H1 (cell line): ENCODE results near the gene PLXND1. TPM values are rescaled to one million over a fixed set of nuclear protein-coding genes. Genes with fewer than 3 reads are reported as not detected.

ENCODE experiments used
- BCL11A ChIP-seq, 2 experiments: IDR thresholded peaks; one replicate each; pipeline ENCODE4 v1.6.1; 2011; ENCODE audit warnings: low read depth in 2 of 2, low read length in 2 of 2, mild to moderate bottlenecking in 2 of 2
- CTCF ChIP-seq, 3 experiments: IDR thresholded peaks; 1 replicate in 2 of 3; 2 replicates in 1 of 3; pipeline versions ENCODE4 v1.5.1 to v1.6.1; 2011; ENCODE audit warnings: low read length in 3 of 3, mild to moderate bottlenecking in 3 of 3, inconsistent platforms in 2 of 3, low read depth in 1 of 3, moderate library complexity in 1 of 3; ENCODE audit not compliant: insufficient read depth in 1 of 3; ENCODE audit errors: control extremely low read depth in 1 of 3
- PHF8 ChIP-seq: fragments of 200-600 bp; sonication (generic); conservative IDR thresholded peaks from 2 replicates; pipeline ENCODE4 v1.7.1; 2012; ENCODE audit warnings: low read depth, mild to moderate bottlenecking, inconsistent platforms, low read length, moderate library complexity
- SP1 ChIP-seq: IDR thresholded peaks from 2 replicates; pipeline ENCODE4 v1.6.1; 2011; ENCODE audit warnings: low read depth, low read length
- SUZ12 ChIP-seq: fragments of 200-600 bp; sonication (generic); IDR thresholded peaks from 2 replicates; pipeline ENCODE4 v1.6.1; 2012; ENCODE audit warnings: mild to moderate bottlenecking, inconsistent platforms, low read length, moderate library complexity, mixed read lengths
- polyA plus RNA-seq, 7 experiments: library from polyadenylated mRNA; depleted of rRNA in 3 of 7; stranded (reverse) in 5 of 7; unstranded in 2 of 7; fragments of >200 nt in 5 of 7; fragments of 200-250 nt in 2 of 7; gene quantifications; 1 replicate in 5 of 7; 2 replicates in 1 of 7; 4 replicates in 1 of 7; pipeline versions ENCODE4 v1.2.1 to v1.2.3, GENCODE V29; 2011 to 2013; ENCODE audit warnings: missing spikeins in 2 of 7, mixed read lengths in 2 of 7
- total RNA-seq: library from RNA; stranded (reverse); fragmentation: NEBNext Ultra II Directional; extraction: Animal tissue kit (Norgen Biotek cat#: 25700); gene quantifications from 2 replicates; pipeline ENCODE4 v1.2.1, GENCODE V29; 2021

PLXND1 gene
- total and polyA plus RNA-seq, 2 of the 8 experiments (the other 6 are each of a cell fraction or from before 2014, with no cell fraction given) = 17.7 to 66.4 TPM

- no peak for TF ChIP-seq SUZ12
- TF ChIP-seq BCL11A (IDR thresholded peaks at IDR 0.05; ENCODE audit: low read depth in 2 of 2, low read length in 2 of 2) = no peak
- no peak for TF ChIP-seq PHF8
- TF ChIP-seq CTCF (IDR thresholded peaks at IDR 0.05; ENCODE audit: control extremely low read depth in 1 of 3, insufficient read depth in 1 of 3, low read depth in 1 of 3, low read length in 3 of 3) = no peak
- no peak for TF ChIP-seq SP1
Measured at GRCh38 chr3:129553719-129554118, 52.8 kb downstream of the PLXND1 start (continued).
